GM23338 (cell line): ENCODE results near the gene PNRC2.

Experiments
- CREB1 ChIP-seq: fragments of 250-450 bp; sonication (Bioruptor Pico); IDR thresholded peaks from 2 replicates; pipeline ENCODE4 v1.5.0; 2020; ENCODE audit warnings: low read depth, mild to moderate bottlenecking, moderate library complexity
- EZH2 ChIP-seq: fragments of 200-600 bp; sonication (generic); IDR thresholded peaks from one replicate; pipeline ENCODE4 v1.8.0; 2017; ENCODE audit warnings: antibody characterized with exemption, mild to moderate bottlenecking, low read depth; ENCODE audit not compliant: unreplicated experiment
- EZH2phosphoT487 ChIP-seq: fragments of 200-600 bp; sonication (generic); IDR thresholded peaks from one replicate; pipeline ENCODE4 v1.8.1; 2018; ENCODE audit warnings: antibody characterized with exemption; ENCODE audit not compliant: unreplicated experiment
- JUNB ChIP-seq: IDR thresholded peaks from one replicate; pipeline ENCODE4 v1.6.1; 2016; ENCODE audit warnings: antibody characterized with exemption; ENCODE audit not compliant: unreplicated experiment
- POLR2AphosphoS5 ChIP-seq: IDR thresholded peaks from 2 replicates; pipeline ENCODE4 v1.6.1; 2016; ENCODE audit warnings: antibody characterized with exemption, low read depth
- STAT1 ChIP-seq: IDR thresholded peaks from one replicate; pipeline ENCODE4 v1.6.1; 2016; ENCODE audit warnings: antibody characterized with exemption; ENCODE audit not compliant: unreplicated experiment
- ZNF114 ChIP-seq: fragments of 250-450 bp; sonication (Bioruptor Pico); IDR thresholded peaks from 2 replicates; pipeline ENCODE4 v1.5.0; 2020; ENCODE audit warnings: mild to moderate bottlenecking, moderate library complexity
- ZNF331 ChIP-seq: fragments of 250-450 bp; sonication (Bioruptor Pico); IDR thresholded peaks from 2 replicates; pipeline ENCODE4 v1.5.0; 2020; ENCODE audit warnings: low read depth, mild to moderate bottlenecking, moderate library complexity
- TF ChIP-seq, protein P1 (sequence below), 2 experiments: fragments of 200-600 bp in 1 of 2; sonication (generic) in 1 of 2; conservative IDR thresholded peaks; 2 replicates each; pipeline versions ENCODE4 v1.5.1 to v1.6.1; 2016 to 2017; ENCODE audit warnings: antibody characterized with exemption in 2 of 2, low read depth in 2 of 2, mild to moderate bottlenecking in 2 of 2, moderate library complexity in 1 of 2
- TF ChIP-seq, protein P2 (sequence below): IDR thresholded peaks from one replicate; pipeline ENCODE4 v1.6.1; 2018; ENCODE audit warnings: antibody characterized with exemption; ENCODE audit not compliant: unreplicated experiment

DNA sequence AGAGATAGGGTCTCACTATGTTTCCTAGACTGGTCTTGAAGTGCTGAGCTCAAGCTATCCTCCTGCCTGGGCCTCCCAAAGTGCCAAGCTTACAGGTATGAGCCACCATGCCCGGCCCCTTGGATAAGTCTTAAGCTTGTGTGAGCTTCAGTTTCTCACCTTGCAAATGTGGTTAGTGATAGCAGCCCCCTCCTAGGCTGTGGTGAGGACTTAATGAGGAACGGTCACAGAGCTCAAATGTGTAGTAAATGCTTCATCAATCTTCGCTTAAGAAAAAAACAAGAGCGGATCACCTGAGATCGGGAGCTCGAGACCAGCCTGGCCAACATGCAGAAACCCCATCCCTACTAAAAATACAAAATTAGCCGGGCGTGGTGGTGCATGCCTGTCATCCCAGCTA lies 49.5 kb upstream of the PNRC2 start:
- TF ChIP-seq, protein P1, sequence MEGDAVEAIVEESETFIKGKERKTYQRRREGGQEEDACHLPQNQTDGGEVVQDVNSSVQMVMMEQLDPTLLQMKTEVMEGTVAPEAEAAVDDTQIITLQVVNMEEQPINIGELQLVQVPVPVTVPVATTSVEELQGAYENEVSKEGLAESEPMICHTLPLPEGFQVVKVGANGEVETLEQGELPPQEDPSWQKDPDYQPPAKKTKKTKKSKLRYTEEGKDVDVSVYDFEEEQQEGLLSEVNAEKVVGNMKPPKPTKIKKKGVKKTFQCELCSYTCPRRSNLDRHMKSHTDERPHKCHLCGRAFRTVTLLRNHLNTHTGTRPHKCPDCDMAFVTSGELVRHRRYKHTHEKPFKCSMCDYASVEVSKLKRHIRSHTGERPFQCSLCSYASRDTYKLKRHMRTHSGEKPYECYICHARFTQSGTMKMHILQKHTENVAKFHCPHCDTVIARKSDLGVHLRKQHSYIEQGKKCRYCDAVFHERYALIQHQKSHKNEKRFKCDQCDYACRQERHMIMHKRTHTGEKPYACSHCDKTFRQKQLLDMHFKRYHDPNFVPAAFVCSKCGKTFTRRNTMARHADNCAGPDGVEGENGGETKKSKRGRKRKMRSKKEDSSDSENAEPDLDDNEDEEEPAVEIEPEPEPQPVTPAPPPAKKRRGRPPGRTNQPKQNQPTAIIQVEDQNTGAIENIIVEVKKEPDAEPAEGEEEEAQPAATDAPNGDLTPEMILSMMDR (conservative IDR thresholded peaks at IDR 0.05; ENCODE audit: low read depth in 2 of 2): no peak
- TF ChIP-seq, protein P2, sequence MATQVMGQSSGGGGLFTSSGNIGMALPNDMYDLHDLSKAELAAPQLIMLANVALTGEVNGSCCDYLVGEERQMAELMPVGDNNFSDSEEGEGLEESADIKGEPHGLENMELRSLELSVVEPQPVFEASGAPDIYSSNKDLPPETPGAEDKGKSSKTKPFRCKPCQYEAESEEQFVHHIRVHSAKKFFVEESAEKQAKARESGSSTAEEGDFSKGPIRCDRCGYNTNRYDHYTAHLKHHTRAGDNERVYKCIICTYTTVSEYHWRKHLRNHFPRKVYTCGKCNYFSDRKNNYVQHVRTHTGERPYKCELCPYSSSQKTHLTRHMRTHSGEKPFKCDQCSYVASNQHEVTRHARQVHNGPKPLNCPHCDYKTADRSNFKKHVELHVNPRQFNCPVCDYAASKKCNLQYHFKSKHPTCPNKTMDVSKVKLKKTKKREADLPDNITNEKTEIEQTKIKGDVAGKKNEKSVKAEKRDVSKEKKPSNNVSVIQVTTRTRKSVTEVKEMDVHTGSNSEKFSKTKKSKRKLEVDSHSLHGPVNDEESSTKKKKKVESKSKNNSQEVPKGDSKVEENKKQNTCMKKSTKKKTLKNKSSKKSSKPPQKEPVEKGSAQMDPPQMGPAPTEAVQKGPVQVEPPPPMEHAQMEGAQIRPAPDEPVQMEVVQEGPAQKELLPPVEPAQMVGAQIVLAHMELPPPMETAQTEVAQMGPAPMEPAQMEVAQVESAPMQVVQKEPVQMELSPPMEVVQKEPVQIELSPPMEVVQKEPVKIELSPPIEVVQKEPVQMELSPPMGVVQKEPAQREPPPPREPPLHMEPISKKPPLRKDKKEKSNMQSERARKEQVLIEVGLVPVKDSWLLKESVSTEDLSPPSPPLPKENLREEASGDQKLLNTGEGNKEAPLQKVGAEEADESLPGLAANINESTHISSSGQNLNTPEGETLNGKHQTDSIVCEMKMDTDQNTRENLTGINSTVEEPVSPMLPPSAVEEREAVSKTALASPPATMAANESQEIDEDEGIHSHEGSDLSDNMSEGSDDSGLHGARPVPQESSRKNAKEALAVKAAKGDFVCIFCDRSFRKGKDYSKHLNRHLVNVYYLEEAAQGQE: no peak
- TF ChIP-seq EZH2 (no peak), CREB1 (CRISPR knock-in tag) (no peak), POLR2AphosphoS5 (no peak), ZNF114 (CRISPR knock-in tag) (no peak), JUNB (no peak), EZH2phosphoT487 (no peak), ZNF331 (CRISPR knock-in tag) (no peak), STAT1 (no peak)
